VCaP (cell line): ENCODE results near the gene SLC4A1.

Experiments used
- H3K27ac ChIP-seq: fragments of 450-650 bp; 2 replicates; pipeline ENCODE4 v1.5.1; 2017
- CTCF ChIP-seq: fragments of 450-650 bp; conservative IDR thresholded peaks from 2 replicates; pipeline ENCODE4 v1.5.1; 2017; ENCODE audit warnings: mild to moderate bottlenecking, moderate library complexity

SLC4A1 gene

GRCh38 chr17:44282264-44282663, 14.3 kb upstream of the SLC4A1 start:
- H3K27ac ChIP-seq, result no peak overlapping the region
- TF ChIP-seq CTCF, result no peak

- no peak overlapping the region for H3K27ac ChIP-seq
- TF ChIP-seq CTCF, result no peak
These were observed 13.6 kb upstream of the SLC4A1 start for GRCh38 chr17:44281570-44281969.

GRCh38 chr17:44280392-44280937, 12.5 kb upstream of the SLC4A1 start:
- no peak for TF ChIP-seq CTCF
- no peak overlapping the region for H3K27ac ChIP-seq

GRCh38 chr17:44279666-44280391, 11.9 kb upstream of the SLC4A1 start:
- no peak for TF ChIP-seq CTCF
- H3K27ac ChIP-seq, result no peak overlapping the region

GRCh38 chr17:44279346-44279665, 11.4 kb upstream of the SLC4A1 start:
- TF ChIP-seq CTCF, result no peak
- H3K27ac ChIP-seq, result no peak overlapping the region

GRCh38 chr17:44277976-44278375, 10.0 kb upstream of the SLC4A1 start:
- no peak for TF ChIP-seq CTCF
- H3K27ac ChIP-seq, result no peak overlapping the region

- H3K27ac ChIP-seq, result no peak overlapping the region
- no peak for TF ChIP-seq CTCF
These were observed 5.7 kb upstream of the SLC4A1 start for GRCh38 chr17:44273607-44274006.
